Activated naive CD4-positive, alpha-beta T cell treated with anti-CD3 and anti-CD28 coated beads, Interleukin-2, amount 50 U/mL, for 16 hours (primary cell): ENCODE results near the gene SORD.

ENCODE experiments used
- DNase-seq: peaks from one replicate; pipeline ENCODE4 v3.0.0-alpha.2; 2020

Gene SORD

GRCh38 chr15:45118131-45118588, 95.2 kb downstream of the SORD start:
- peak; percentile 87 for DNase-seq

GRCh38 chr15:45118996-45119395, 96.0 kb downstream of the SORD start:
- no peak for DNase-seq

- no peak for DNase-seq
Observed at GRCh38 chr15:45120081-45120972, 97.3 kb downstream of the SORD start.

- no peak for DNase-seq
Observed at GRCh38 chr15:45121020-45121419, 98.0 kb downstream of the SORD start.

GRCh38 chr15:45121706-45122417, 98.9 kb downstream of the SORD start:
- DNase-seq = no peak

GRCh38 chr15:45122719-45123118, 99.7 kb downstream of the SORD start:
- DNase-seq = no peak

GRCh38 chr15:45123397-45123796, 100.4 kb downstream of the SORD start:
- DNase-seq = no peak

GRCh38 chr15:45126535-45127158, 103.7 kb downstream of the SORD start:
- peak; percentile 50 for DNase-seq
